PC-9 (cell line): ENCODE results near the gene SNAI3.

Experiments used
- CTCF ChIP-seq: fragments of 200-600 bp; sonication (generic); conservative IDR thresholded peaks from 2 replicates; pipeline ENCODE4 v1.6.1; 2017; ENCODE audit warnings: mixed run types, antibody characterized with exemption, mild to moderate bottlenecking, moderate library complexity
- EZH2 ChIP-seq: fragments of 200-600 bp; sonication (generic); IDR thresholded peaks from 2 replicates; pipeline ENCODE4 v1.8.0; 2017; ENCODE audit warnings: antibody characterized with exemption, low read depth

- TF ChIP-seq CTCF: no peak
- TF ChIP-seq EZH2: no peak
These were observed 45.6 kb downstream of the SNAI3 start for GRCh38 chr16:88640498-88641247.
